Astrocyte (in vitro differentiated cells and primary cell): ENCODE results near the gene HPS3. TPM values are rescaled to one million over a fixed set of nuclear protein-coding genes. Genes with fewer than 3 reads are reported as not detected.

ENCODE experiments used
- DNase-seq: peaks from one replicate; pipeline ENCODE4 v3.0.0-alpha.2; 2010; ENCODE audit warnings: low read depth
- FAIRE-seq: peaks from 2 replicates; lab custom pipeline; 2011; peaks lifted over from hg19 to GRCh38; lab: Jason Lieb, UNC
- H2AFZ ChIP-seq: 2 replicates; pipeline ENCODE4 v1.6.0; 2012; ENCODE audit warnings: low read depth, low read length, inconsistent platforms
- H3K27ac ChIP-seq: 2 replicates; pipeline ENCODE4 v1.5.1; 2011; ENCODE audit warnings: low read depth, low read length, inconsistent platforms
- H3K27me3 ChIP-seq: 2 replicates; pipeline ENCODE4 v1.6.0; 2011; ENCODE audit warnings: low read length, inconsistent platforms; ENCODE audit not compliant: insufficient read depth
- H3K36me3 ChIP-seq: 2 replicates; pipeline ENCODE4 v1.5.1; 2011; ENCODE audit warnings: low read length, inconsistent platforms; ENCODE audit not compliant: insufficient read depth
- H3K4me1 ChIP-seq: 2 replicates; pipeline ENCODE4 v1.5.1; 2011; ENCODE audit warnings: low read length, inconsistent platforms; ENCODE audit not compliant: insufficient read depth
- H3K4me2 ChIP-seq: 2 replicates; pipeline ENCODE4 v1.6.0; 2012; ENCODE audit warnings: low read length, inconsistent platforms
- H3K4me3 ChIP-seq: 2 replicates; pipeline ENCODE4 v1.5.1; 2011; ENCODE audit warnings: low read depth, mild to moderate bottlenecking, low read length, inconsistent platforms; ENCODE audit not compliant: insufficient read depth
- H3K79me2 ChIP-seq: 2 replicates; pipeline ENCODE4 v1.6.0; 2012; ENCODE audit warnings: mild to moderate bottlenecking, low read length, inconsistent platforms; ENCODE audit not compliant: insufficient read depth
- H3K9ac ChIP-seq: 2 replicates; pipeline ENCODE4 v1.6.0; 2012; ENCODE audit warnings: mild to moderate bottlenecking, low read length, inconsistent platforms
- H3K9me3 ChIP-seq: 2 replicates; pipeline ENCODE4 v1.5.1; 2012; ENCODE audit warnings: low read depth, mild to moderate bottlenecking, low read length, inconsistent platforms; ENCODE audit not compliant: insufficient read depth
- H4K20me1 ChIP-seq: 2 replicates; pipeline ENCODE4 v1.6.0; 2012; ENCODE audit warnings: low read length, inconsistent platforms; ENCODE audit not compliant: insufficient read depth
- H3K27ac Mint-ChIP-seq: one replicate; pipeline ENCODE4 v1.8.0; 2021; ENCODE audit warnings: mild to moderate bottlenecking, mixed read lengths; ENCODE audit not compliant: unreplicated experiment
- H3K27me3 Mint-ChIP-seq: one replicate; pipeline ENCODE4 v1.8.0; 2021; ENCODE audit warnings: low read depth, mixed read lengths; ENCODE audit not compliant: unreplicated experiment
- H3K36me3 Mint-ChIP-seq: one replicate; pipeline ENCODE4 v1.8.0; 2021; ENCODE audit warnings: low read depth, mixed read lengths; ENCODE audit not compliant: unreplicated experiment
- H3K4me1 Mint-ChIP-seq: one replicate; pipeline ENCODE4 v1.8.0; 2021; ENCODE audit warnings: low read depth, mixed read lengths; ENCODE audit not compliant: unreplicated experiment
- H3K4me3 Mint-ChIP-seq: one replicate; pipeline ENCODE4 v1.8.0; 2021; ENCODE audit warnings: mild to moderate bottlenecking, moderate library complexity, mixed read lengths; ENCODE audit not compliant: unreplicated experiment
- H3K9me3 Mint-ChIP-seq: one replicate; pipeline ENCODE4 v1.8.0; 2021; ENCODE audit warnings: mild to moderate bottlenecking, mixed read lengths; ENCODE audit not compliant: unreplicated experiment
- CTCF ChIP-seq: IDR thresholded peaks from 2 replicates; pipeline ENCODE4 v1.5.1; 2011; ENCODE audit warnings: low read depth, mild to moderate bottlenecking, inconsistent platforms, low read length, moderate library complexity; ENCODE audit not compliant: insufficient read depth
- EZH2 ChIP-seq: IDR thresholded peaks from 2 replicates; pipeline ENCODE4 v1.6.1; 2012; ENCODE audit warnings: mild to moderate bottlenecking, low read length, inconsistent platforms; ENCODE audit not compliant: insufficient read depth
- total RNA-seq: library from RNA; stranded (reverse); gene quantifications from 2 replicates; pipeline ENCODE4 v1.2.1, GENCODE V29; 2021

The HPS3 gene
- total RNA-seq, 1 donor from 2014 or later, result 10.9 TPM

GRCh38 chr3:149179220-149179619 lies 49.8 kb downstream of the HPS3 start:
- peak overlapping the region; percentile 45 for H3K9ac ChIP-seq
- H4K20me1 ChIP-seq, result no peaks in the 10 kb centered on the region
- H2AFZ ChIP-seq, result no peak overlapping the region
- H3K79me2 ChIP-seq, result no peaks in the 10 kb centered on the region
- peak overlapping the region; percentile 78 for H3K27ac ChIP-seq
- peak overlapping the region; percentile 81 for H3K27ac Mint-ChIP-seq
- H3K4me3 ChIP-seq, result no peak overlapping the region
- no peaks in the 10 kb centered on the region for H3K9me3 ChIP-seq
- peak; percentile 79 for DNase-seq
- H3K4me3 Mint-ChIP-seq, result no peak overlapping the region
- H3K36me3 Mint-ChIP-seq, result peaks cover 2% of the 10 kb centered on the region
- no peaks in the 10 kb centered on the region for H3K27me3 Mint-ChIP-seq
- FAIRE-seq, result peak; percentile 39
- no peak for TF ChIP-seq EZH2
- H3K4me2 ChIP-seq, result peak overlapping the region; percentile 66
- H3K9me3 Mint-ChIP-seq, result peaks cover 3% of the 10 kb centered on the region
- H3K27me3 ChIP-seq, result no peaks in the 10 kb centered on the region
- H3K4me1 Mint-ChIP-seq, result peaks cover 8% of the 10 kb centered on the region
- peaks cover 22% of the 10 kb centered on the region for H3K4me1 ChIP-seq
- H3K36me3 ChIP-seq, result no peaks in the 10 kb centered on the region

GRCh38 chr3:149180057-149180573 lies 50.7 kb downstream of the HPS3 start:
- DNase-seq (peak; percentile 99), FAIRE-seq (peak; percentile 100)
- Mint-ChIP-seq H3K4me3 (no peak overlapping the region), H3K27ac (no peak overlapping the region), H3K36me3 (peaks cover 2% of the 10 kb centered on the region), H3K27me3 (no peaks in the 10 kb centered on the region), H3K4me1 (peaks cover 3% of the 10 kb centered on the region), H3K9me3 (peaks cover 3% of the 10 kb centered on the region)
- no peaks in the 10 kb centered on the region for H3K9me3 ChIP-seq
- H3K4me1 ChIP-seq, result peaks cover 22% of the 10 kb centered on the region
- peak overlapping the region; percentile 78 for H3K27ac ChIP-seq
- no peaks in the 10 kb centered on the region for H3K79me2 ChIP-seq
- H4K20me1 ChIP-seq, result no peaks in the 10 kb centered on the region
- H3K36me3 ChIP-seq, result no peaks in the 10 kb centered on the region
- H3K4me3 ChIP-seq, result no peak overlapping the region
- no peaks in the 10 kb centered on the region for H3K27me3 ChIP-seq
- H3K9ac ChIP-seq, result peak overlapping the region; percentile 45
- H3K4me2 ChIP-seq, result peak overlapping the region; percentile 66
- TF ChIP-seq CTCF (no peak), EZH2 (no peak)
- H2AFZ ChIP-seq, result peak overlapping the region; percentile 21

GRCh38 chr3:149181182-149181581 lies 51.7 kb downstream of the HPS3 start:
- Histone ChIP-seq H2AFZ (no peak overlapping the region), H3K36me3 (no peaks in the 10 kb centered on the region), H3K79me2 (no peaks in the 10 kb centered on the region), H3K27ac (no peak overlapping the region), H4K20me1 (no peaks in the 10 kb centered on the region), H3K4me2 (no peak overlapping the region), H3K27me3 (no peaks in the 10 kb centered on the region), H3K4me3 (no peak overlapping the region), H3K9ac (no peak overlapping the region), H3K9me3 (no peaks in the 10 kb centered on the region), H3K4me1 (peaks cover 22% of the 10 kb centered on the region)
- Mint-ChIP-seq H3K4me3 (no peak overlapping the region), H3K27me3 (no peaks in the 10 kb centered on the region), H3K27ac (no peak overlapping the region), H3K4me1 (peaks cover 3% of the 10 kb centered on the region), H3K9me3 (peaks cover 3% of the 10 kb centered on the region), H3K36me3 (peaks cover 2% of the 10 kb centered on the region)
- TF ChIP-seq EZH2, result no peak
- TF ChIP-seq CTCF, result no peak
- FAIRE-seq (no peak), DNase-seq (no peak)
